ENCODE results near the gene BET1.

- TF ChIP-seq CTCF (conservative IDR thresholded peaks at IDR 0.05; ENCODE audit: low read length) (no peak), EZH2phosphoT487 (IDR thresholded peaks at IDR 0.05; ENCODE audit: borderline replicate concordance, low read depth, low read length) (no peak)
Observed at GRCh38 chr7:93987297-93987696, 16.9 kb downstream of the BET1 start.

Measured in OCI-LY7 (cell line).